Keratinocyte (primary cell): ENCODE data around the gene TSHR. TPM values are rescaled to one million over a fixed set of nuclear protein-coding genes. Genes with fewer than 3 reads are reported as not detected.

Experiments used
- DNase-seq: peaks from one replicate; pipeline ENCODE4 v3.0.0-alpha.2; 2011; ENCODE audit warnings: low read depth, missing footprints, low spot score
- FAIRE-seq: peaks from 2 replicates; lab custom pipeline; 2011; peaks lifted over from hg19 to GRCh38; lab: Jason Lieb, UNC
- H2AFZ ChIP-seq: 2 replicates; pipeline ENCODE4 v1.6.0; 2012; ENCODE audit warnings: low read length, control low read depth, inconsistent platforms; ENCODE audit not compliant: control insufficient read depth
- H3K27ac ChIP-seq: 2 replicates; pipeline ENCODE4 v1.5.1; 2011; ENCODE audit warnings: low read length; ENCODE audit not compliant: control insufficient read depth, insufficient read depth
- H3K27me3 ChIP-seq: 3 replicates; pipeline ENCODE4 v1.6.0; 2011; ENCODE audit warnings: low read length; ENCODE audit not compliant: control insufficient read depth, insufficient read depth; ENCODE audit errors: extremely low read depth
- H3K36me3 ChIP-seq, 2 experiments: 2 replicates in 1 of 2; 3 replicates in 1 of 2; pipeline ENCODE4 v1.5.1; 2011; ENCODE audit warnings: low read length in 2 of 2, mild to moderate bottlenecking in 1 of 2; ENCODE audit not compliant: control insufficient read depth in 2 of 2, insufficient read depth in 2 of 2; ENCODE audit errors: extremely low read depth in 1 of 2
- H3K4me1 ChIP-seq: 3 replicates; pipeline ENCODE4 v1.5.1; 2011; ENCODE audit warnings: low read length; ENCODE audit not compliant: control insufficient read depth, insufficient read depth; ENCODE audit errors: extremely low read depth
- H3K4me2 ChIP-seq: 3 replicates; pipeline ENCODE4 v1.6.0; 2011; ENCODE audit warnings: low read depth, low read length; ENCODE audit not compliant: control insufficient read depth, insufficient read depth; ENCODE audit errors: extremely low read depth
- H3K4me3 ChIP-seq, 3 experiments: fragments of 200-600 bp in 1 of 3; sonication (generic) in 1 of 3; 2 replicates in 2 of 3; 3 replicates in 1 of 3; pipeline ENCODE4 v1.5.1; 2011 to 2016; ENCODE audit warnings: low read length in 3 of 3, mild to moderate bottlenecking in 3 of 3, control low read depth in 2 of 3, inconsistent platforms in 1 of 3, low read depth in 1 of 3, mixed read lengths in 1 of 3, mixed run types in 1 of 3, moderate library complexity in 1 of 3; ENCODE audit not compliant: control insufficient read depth in 2 of 3, insufficient read depth in 2 of 3; ENCODE audit errors: extremely low read depth in 1 of 3
- H3K79me2 ChIP-seq: 2 replicates; pipeline ENCODE4 v1.6.0; 2012; ENCODE audit warnings: low read length; ENCODE audit not compliant: control insufficient read depth, insufficient read depth
- H3K9ac ChIP-seq: 3 replicates; pipeline ENCODE4 v1.6.0; 2011; ENCODE audit warnings: low read length; ENCODE audit not compliant: control insufficient read depth, insufficient read depth; ENCODE audit errors: extremely low read depth
- H3K9me1 ChIP-seq: 3 replicates; pipeline ENCODE4 v1.6.0; 2011; ENCODE audit warnings: low read length; ENCODE audit not compliant: control insufficient read depth, insufficient read depth; ENCODE audit errors: extremely low read depth
- H3K9me3 ChIP-seq: 2 replicates; pipeline ENCODE4 v1.5.1; 2012; ENCODE audit warnings: low read depth, low read length; ENCODE audit not compliant: control insufficient read depth
- H4K20me1 ChIP-seq: 3 replicates; pipeline ENCODE4 v1.6.0; 2011; ENCODE audit warnings: low read length; ENCODE audit not compliant: control insufficient read depth, insufficient read depth; ENCODE audit errors: extremely low read depth
- CTCF ChIP-seq, 3 experiments: IDR thresholded peaks in 1 of 3; conservative IDR thresholded peaks in 1 of 3; optimal IDR thresholded peaks in 1 of 3; 2 replicates in 2 of 3; 3 replicates in 1 of 3; pipeline versions ENCODE3 to v1.5.1; 2011; ENCODE audit warnings: low read length in 3 of 3, mild to moderate bottlenecking in 3 of 3, moderate library complexity in 2 of 3, control low read depth in 1 of 3, inconsistent platforms in 1 of 3; ENCODE audit not compliant: insufficient read depth in 2 of 3; ENCODE audit errors: extremely low read depth in 1 of 3
- EZH2 ChIP-seq: IDR thresholded peaks from one replicate; pipeline ENCODE4 v1.6.1; 2012; ENCODE audit warnings: inconsistent platforms, mild to moderate bottlenecking, low read length, moderate library complexity
- dilution Hi-C: fragments of 300-500 bp; cut with MboI; formaldehyde crosslinking; loops from one replicate; pipeline ENCODE4 v1.7.0; 2020; ENCODE audit warnings: low sequenced_read_pairs; ENCODE audit not compliant: extremely low pct_ligation_motif_present
- polyA plus RNA-seq, 5 experiments: library from polyadenylated mRNA; depleted of rRNA in 3 of 5; stranded (reverse) in 3 of 5; stranded (forward) in 1 of 5; unstranded in 1 of 5; fragments of >200 nt; gene quantifications; 1 replicate in 1 of 5; 2 replicates in 3 of 5; 3 replicates in 1 of 5; pipeline versions ENCODE4 v1.2.1 to v1.2.3, GENCODE V29; 2011 to 2012; ENCODE audit warnings: missing spikeins in 2 of 5, low read depth in 1 of 5, low replicate concordance in 1 of 5

TSHR gene
- polyA plus RNA-seq, 1 donor (not counting 4 experiments of a cell fraction or from before 2014, with no cell fraction given), result 0.03 TPM

GRCh38 chr14:81096656-81097055 lies 141.2 kb downstream of the TSHR start:
- dilution Hi-C loops, result no loop called here
- no peak for FAIRE-seq
- no peak for TF ChIP-seq CTCF (optimal IDR thresholded peaks at IDR 0.05 in 1 of 3, IDR thresholded peaks at IDR 0.05 in 1 of 3, conservative IDR thresholded peaks at IDR 0.05 in 1 of 3; ENCODE audit: extremely low read depth in 1 of 3, insufficient read depth in 2 of 3, low read length in 3 of 3)
- TF ChIP-seq EZH2, result no peak

GRCh38 chr14:81102217-81102616 lies 146.8 kb downstream of the TSHR start:
- H3K4me2 ChIP-seq, result no peak overlapping the region
- H3K79me2 ChIP-seq, result no peaks in the 10 kb centered on the region
- no peaks in the 10 kb centered on the region for H3K9me1 ChIP-seq
- no peak overlapping the region for H3K27ac ChIP-seq
- H3K36me3 ChIP-seq, result no peaks in the 10 kb centered on the region
- no peaks in the 10 kb centered on the region for H3K27me3 ChIP-seq
- dilution Hi-C loops, result no loop called here
- no peak overlapping the region for H2AFZ ChIP-seq
- H3K4me1 ChIP-seq, result no peaks in the 10 kb centered on the region
- H3K4me3 ChIP-seq, result no peak overlapping the region
- no peak overlapping the region for H3K9ac ChIP-seq
- FAIRE-seq (no peak), DNase-seq (no peak)
- H4K20me1 ChIP-seq, result no peaks in the 10 kb centered on the region
- TF ChIP-seq CTCF (optimal IDR thresholded peaks at IDR 0.05 in 1 of 3, IDR thresholded peaks at IDR 0.05 in 1 of 3, conservative IDR thresholded peaks at IDR 0.05 in 1 of 3; ENCODE audit: extremely low read depth in 1 of 3, insufficient read depth in 2 of 3, low read length in 3 of 3), result no peak
- TF ChIP-seq EZH2, result no peak
- no peaks in the 10 kb centered on the region for H3K9me3 ChIP-seq

More at GRCh38 chr14:81096656-81097055, 141.2 kb downstream of the TSHR start:
- Histone ChIP-seq H3K27ac (no peak overlapping the region), H3K9me1 (no peaks in the 10 kb centered on the region), H2AFZ (no peak overlapping the region), H3K9ac (no peak overlapping the region), H3K27me3 (no peaks in the 10 kb centered on the region), H3K9me3 (no peaks in the 10 kb centered on the region), H3K4me2 (no peak overlapping the region), H3K36me3 (no peaks in the 10 kb centered on the region), H3K79me2 (no peaks in the 10 kb centered on the region), H4K20me1 (no peaks in the 10 kb centered on the region), H3K4me3 (no peak overlapping the region), H3K4me1 (no peaks in the 10 kb centered on the region)
- DNase-seq, result no peak
